HG03565 (cell line): ENCODE data around the gene CTCFL.

Source experiments
- ATAC-seq: cut with Tn5 transposase; IDR thresholded peaks from one replicate; pipeline ENCODE4 v1.9.1; 2021; ENCODE audit warnings: mild to moderate bottlenecking, moderate library complexity; ENCODE audit not compliant: unreplicated experiment

Gene CTCFL

GRCh38 chr20:57560554-57561355 lies 35.8 kb upstream of the CTCFL start, which contains the start of gene PCK1:
Gene PCK1 (plus strand): TSS chr20:57561110. CDS start chr20:57561412, 302 bp downstream.
- no peak for ATAC-seq

GRCh38 chr20:57559658-57560553 lies 35.0 kb upstream of the CTCFL start:
- ATAC-seq: no peak

DNA sequence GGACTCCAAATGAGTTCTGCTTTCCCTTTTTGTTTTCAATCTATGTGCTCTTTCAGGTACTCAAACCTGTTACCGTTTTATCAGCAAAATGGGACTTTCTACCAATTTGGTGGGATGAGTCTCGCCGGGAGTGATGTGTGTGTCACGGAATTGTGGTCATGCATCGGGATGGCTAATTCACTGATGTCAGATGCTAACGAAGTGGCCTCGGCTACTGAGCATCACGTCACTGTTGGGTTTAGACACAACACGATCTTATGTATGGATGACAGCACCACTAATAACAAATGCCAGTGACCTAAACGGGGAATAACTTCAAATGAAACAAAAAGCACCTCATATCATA lies 34.3 kb upstream of the CTCFL start:
- no peak for ATAC-seq

DNA sequence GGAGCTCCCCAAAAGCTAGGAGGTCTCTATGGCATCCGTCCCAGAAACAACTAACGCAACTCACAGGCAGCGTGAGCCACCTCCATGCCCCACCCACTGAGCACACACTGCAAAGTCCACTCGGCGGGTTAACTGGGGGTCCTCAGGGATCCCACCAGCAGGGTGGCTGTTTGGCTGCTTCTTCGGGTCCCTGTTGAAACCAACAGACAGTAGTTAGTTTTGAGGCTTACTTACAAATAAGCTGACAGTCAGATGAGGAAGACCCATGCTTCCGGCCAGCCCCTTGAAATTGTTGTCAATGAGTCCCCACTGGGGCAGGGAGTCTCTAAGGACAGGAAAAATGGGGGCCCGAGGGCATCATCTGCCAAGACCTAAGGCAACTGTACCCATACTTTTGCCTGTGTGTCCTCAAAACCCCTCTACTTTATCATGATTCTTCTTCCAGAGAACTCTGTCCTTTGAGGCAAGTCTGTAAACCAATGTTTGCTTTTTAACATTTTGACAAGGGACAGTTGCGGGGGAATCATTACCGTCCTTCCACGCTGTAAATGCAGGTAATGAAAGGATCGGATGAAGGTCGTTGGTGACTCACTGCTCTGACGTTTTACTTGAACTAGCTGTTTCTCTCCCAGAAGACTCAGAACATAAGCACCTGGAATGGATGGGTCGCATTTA lies 33.8 kb upstream of the CTCFL start:
- ATAC-seq: no peak

GRCh38 chr20:57557926-57558613 lies 33.1 kb upstream of the CTCFL start:
- ATAC-seq: no peak

- no peak for ATAC-seq
Measured at GRCh38 chr20:57556980-57557274, 32.0 kb upstream of the CTCFL start.

DNA sequence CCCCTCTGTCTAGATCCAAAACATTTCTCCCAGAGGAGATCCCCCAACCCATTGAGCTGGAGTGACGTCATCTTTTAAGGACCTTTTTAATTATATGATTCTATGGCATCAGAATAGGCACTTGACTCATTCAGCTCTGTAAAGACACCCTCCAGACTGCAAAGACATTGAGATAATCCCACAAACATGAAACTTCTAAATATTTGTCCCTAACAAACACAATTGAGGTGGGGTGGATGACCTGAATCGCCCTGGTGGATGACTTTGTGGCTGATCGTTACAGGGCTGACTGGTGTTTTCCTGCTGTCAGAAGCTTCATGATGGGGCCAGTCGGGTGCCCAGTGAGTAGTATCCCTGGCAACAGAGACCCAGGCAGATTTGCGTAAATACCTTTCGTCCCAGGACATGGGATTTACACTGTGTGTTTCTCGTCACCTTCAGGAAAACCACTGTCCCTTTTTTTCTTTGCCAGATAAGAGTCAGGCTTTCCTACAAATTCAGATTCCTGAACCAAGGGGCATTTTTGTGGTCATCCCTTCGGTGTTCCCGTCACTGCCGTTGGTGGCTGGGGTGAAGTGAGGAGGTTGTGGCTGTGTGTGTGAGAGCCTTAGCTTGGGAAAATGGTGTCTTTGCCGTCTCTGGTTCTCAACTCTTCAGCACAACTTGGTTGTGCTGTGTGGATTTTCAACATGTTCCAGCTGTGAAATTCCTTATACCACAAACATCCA lies 30.7 kb upstream of the CTCFL start:
- no peak for ATAC-seq

DNA sequence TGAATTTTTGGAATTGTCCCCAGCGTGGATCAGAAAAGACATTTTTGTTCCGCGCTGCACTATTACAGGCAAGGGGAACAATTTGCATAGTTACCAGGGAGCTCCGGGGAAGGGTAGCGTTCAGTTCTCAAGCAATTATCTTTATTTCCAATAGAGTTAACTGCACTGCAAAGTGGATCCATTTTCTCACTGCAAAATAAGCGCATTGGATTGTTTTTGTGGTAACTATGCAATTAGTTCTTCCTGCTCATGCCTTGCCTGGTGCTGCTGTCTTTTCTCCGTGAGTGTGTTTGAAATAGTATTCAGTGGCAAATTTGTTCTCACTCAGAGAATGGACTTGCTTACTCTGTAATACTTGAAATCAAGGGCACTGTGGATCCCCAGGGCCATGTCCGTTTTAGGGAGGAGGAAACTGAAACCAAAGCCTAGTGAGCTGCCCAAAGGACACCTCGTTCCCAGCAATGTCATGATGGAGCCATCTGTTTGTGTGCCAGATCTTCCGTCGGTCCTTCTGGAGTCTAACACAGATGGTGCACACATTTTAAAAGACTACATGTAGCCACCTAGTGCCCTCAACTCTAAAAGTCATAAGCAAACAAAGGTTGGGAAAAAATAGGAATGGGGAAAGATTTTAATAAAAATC lies 28.6 kb upstream of the CTCFL start:
- no peak for ATAC-seq

- ATAC-seq: no peak
Measured at GRCh38 chr20:57552471-57552870, 27.5 kb upstream of the CTCFL start.

DNA sequence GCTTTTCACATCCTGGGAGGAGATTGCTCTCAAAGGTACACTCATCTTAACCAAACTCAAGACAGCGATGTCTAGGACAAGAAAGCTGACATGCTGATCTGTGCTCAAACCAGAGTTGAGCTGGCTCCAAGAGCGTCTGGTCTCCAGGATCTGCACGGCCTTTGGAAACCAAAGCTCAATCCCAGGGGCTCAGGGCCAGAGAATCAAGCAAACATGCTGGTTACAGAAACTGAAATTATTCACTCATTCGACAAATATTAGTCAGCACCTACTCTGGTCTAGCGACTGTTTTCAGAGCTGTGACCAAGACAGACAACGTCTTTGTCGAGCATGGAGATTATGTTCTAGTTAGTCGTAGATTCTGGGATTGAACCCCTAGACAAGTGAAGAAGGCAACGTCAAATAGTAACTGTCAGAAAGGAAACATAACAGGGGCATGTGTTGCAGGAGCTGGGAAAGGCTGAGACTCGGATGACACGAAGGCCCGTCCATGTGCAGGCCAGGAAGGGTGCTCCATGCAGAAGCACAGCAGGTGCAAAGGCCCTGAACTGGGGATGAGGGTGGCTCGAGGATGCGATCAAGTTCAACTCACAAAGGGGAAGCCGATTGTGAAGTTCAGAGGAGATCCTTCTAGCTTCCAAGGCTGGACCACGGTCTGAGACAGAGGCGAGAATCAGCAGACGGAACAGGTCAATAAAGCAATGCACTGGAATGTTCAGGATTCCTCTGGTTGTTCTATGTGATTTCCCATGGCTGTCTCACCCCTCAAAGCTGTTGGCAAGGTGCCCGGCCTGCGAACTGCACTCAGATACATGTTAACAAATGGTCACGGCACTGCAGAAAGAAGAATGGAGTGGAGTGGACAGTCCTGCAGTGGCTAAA lies 23.5 kb upstream of the CTCFL start:
- ATAC-seq: no peak

GRCh38 chr20:57546956-57547649 lies 22.2 kb upstream of the CTCFL start:
- no peak for ATAC-seq

DNA sequence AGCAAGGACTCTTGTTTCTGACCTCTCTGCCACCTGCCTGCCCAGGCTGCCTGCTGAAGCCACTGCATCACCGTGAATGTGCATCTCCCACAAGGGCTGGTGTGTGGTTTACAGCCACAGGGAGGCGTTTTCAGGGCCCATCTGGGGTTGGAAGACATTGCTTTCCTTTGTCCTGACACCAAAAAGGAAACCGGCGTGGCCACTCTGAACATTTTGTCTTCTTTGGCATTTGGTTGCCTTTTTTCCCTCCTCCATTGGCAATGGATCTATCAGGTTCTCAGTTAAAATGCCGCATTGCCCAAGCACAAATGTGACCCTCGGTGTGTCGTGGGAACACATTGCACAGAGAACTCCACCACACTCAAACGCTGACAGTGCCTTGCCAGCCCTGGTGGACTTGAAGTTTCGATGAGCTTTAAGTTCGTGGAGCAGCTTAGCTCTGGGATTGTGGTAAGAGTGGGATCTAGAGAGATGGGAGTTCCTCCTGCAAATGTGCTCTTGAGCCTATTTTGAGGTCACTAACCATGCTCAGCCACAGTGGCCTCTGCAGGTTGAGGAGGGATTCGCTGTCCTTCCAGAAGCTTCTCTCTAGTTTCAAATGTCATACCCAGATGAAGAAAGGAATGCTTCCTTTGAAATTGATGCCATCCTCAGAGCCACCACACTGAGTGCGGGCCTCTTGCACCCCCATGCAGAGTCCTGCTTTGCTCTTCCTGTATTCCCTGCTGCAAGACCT lies 21.2 kb upstream of the CTCFL start:
- no peak for ATAC-seq

DNA sequence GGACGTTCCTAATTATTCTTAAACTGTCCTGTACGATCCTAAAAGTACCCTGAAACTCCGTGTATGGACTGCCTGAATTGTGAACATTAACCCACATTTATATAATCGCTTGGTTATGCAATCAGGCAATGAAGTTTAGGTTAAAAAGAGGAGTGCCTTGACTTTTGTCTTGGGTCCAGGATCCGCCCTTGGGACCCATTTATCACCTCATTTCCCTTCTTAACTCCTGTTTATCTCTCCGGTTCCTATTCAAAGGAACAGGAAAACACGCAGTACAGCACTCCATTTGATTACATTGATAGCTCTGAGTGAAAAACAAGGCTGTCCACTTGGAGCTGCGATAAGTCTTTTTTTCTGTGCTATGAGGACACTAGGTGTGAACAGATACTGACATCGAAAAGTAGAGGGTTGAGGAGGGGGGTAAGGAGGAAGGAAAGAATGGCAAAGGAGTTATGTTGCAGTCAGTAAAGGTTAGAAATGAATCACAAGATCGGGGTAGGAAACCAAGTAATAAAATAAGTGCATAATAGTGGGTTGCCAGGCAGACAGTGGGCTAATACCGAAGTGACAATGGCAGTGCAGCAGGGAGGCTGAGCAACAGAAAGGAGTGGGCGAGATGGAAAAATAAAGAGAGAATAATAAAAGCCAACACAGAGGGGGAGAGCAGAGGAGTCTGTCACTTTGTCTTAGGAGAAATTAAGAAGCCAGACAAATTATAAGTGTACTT lies 20.1 kb upstream of the CTCFL start:
- ATAC-seq: no peak

- no peak for ATAC-seq
Measured at GRCh38 chr20:57543754-57544153, 18.8 kb upstream of the CTCFL start.

DNA sequence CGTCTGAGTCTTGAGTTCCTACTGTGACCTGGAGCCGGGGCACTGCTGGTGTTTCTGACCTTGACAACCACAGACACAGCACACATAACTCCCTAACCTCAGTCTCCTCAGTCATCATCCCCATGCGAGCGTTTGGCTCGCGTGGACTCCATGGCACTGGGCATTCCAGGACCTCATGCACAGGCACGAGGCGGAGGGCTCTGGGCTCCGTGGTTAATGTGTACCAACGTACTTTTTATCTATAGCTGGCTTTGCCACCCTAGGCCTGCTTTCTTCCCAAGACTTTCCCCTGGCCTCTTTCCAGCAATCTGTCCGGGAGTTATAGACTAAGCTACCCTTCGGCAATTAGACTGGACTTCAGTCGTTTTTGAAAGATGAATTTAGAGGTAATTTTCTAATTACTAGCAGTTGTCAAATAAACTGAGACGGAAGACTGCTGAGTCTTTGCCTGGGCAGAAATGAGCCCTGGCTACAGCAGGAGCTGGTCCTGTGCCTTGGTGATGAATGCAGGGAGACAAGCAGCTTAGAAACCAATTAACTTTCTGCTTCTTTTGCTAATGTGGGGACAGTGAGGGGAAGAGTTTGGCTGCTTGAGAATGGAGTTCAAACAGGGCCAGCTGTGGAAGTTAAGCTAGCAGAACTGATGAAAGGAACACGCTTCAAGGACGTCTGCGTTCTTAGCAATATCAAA lies 16.1 kb upstream of the CTCFL start:
- ATAC-seq: no peak

- no peak for ATAC-seq
Measured at GRCh38 chr20:57539889-57540288, 14.9 kb upstream of the CTCFL start.
